ENCODE results near the gene CDHR3.
A peak's percentile ranks its signal among the peaks of the same experiment; 100 is the strongest.
"Not testable (repeated sequence)": the region's sequence is repeated elsewhere in the genome, so short reads cannot be mapped to it uniquely, and the experiment has no call there.

Gene CDHR3

DNA sequence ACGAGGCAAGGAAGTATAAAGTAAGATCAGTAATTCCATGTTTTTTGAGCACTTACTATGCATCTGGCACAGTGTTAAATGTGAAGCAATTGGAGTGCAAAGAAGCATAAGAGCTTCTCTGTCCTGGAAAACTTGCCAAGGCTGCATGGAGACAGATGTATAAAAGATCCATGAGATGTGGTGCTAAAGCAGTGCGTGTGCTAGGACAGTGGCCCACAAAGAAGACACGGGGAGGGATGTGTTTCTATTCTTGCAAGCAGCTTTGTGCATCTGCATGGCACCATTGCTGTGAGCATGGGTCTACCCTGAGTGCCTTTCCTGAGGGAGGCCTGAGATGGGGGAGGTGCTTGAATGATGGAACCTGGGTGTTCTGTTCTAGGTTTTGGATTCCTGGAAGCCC, 5.1 kb upstream of the CDHR3 start:
- DNase-seq (ENCODE audit: low spot score): no peak

DNA sequence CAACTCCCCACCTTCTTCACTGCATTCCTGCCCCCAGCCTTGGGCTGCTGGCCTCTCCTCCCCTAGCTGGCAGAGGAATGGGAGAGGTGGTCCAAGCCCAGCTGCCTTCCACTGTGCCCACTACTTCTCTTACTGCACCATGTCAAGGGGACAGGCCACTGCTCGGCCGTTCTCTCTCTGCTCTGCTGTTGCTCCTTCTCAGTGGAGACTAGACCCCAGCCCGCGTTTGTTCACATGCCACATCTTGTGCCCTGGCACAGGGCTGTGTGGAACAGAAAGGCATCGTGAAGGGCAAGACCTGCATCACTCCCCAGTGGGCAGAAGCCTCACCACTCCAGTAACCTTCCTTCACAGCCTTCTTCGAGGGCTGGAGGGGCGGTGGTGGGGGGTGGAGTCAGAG, 711 bp upstream of the CDHR3 start:
- no peak for DNase-seq (ENCODE audit: low spot score)

DNA sequence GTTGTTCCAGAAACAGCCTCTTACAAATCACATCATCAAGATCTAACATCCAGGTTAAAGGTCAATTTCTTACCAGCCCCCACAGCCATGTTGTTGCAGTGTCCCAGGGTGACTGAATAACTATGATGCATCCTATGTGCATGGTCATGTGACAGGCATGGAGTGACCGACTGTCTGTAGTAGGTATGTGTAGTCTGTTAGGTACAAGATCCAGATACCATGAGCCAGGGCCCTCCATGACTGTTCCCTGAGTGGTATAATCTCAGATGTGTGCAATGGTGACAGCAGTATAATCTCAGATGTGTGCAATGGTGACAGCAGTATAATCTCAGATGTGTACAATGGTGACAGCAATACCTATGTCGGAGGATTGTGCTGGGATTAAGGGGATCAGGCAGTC, 8.8 kb downstream of the CDHR3 start:
- no peak for DNase-seq (ENCODE audit: low spot score)

DNA sequence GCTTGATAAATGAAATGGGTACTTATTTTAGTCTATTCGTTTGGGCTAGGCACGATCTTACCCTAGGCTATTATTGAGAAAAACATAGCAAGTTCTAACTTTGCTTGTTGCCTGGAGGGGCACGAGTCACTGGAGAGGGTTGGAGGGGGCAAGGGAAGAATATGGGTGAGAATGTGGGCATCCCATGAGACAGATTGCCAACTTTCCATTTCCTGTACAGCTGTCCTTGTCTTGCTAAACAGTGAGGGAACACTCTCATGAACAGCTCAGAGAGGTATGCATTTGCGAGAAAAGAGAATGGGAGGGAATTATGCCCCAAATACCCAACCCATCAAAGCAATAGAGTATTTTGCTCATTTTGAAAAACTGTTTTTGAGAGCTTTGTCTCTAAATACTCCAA, 9.2 kb downstream of the CDHR3 start:
- no peak for DNase-seq (ENCODE audit: low spot score)

- DNase-seq (ENCODE audit: low spot score): no peak
These were observed 11.4 kb downstream of the CDHR3 start for GRCh38 chr7:105974471-105974870.

DNA sequence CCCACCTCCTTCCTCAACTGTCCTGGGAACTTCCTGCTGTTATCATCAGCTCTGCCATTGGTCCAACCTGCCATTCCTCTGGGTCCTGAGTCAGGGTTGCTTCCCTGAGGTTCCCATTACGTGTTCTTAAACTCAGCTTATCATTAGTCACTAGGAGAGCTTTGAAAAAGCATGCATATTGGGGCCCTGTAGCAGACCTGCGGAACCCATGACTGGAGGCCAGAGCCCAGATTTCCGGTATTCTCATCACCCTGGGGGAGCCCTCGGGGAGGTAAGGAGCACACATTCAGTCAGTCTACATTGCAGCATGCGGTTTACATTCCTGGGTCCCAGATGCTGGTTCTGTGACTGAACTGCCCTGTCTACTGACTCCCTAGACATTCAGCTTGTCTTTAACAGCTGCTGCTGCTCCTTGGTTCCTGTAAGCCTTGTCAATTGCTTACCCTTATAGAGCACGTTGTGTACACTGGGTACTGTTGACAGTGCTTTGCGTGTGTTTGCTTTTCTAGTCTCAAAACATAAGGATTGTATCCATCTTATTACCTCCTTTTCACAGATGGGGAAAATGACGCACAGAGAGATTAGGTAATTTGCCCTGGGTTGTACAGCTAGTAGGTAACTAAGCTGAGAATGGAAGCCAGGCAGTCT, 12.8 kb downstream of the CDHR3 start:
- DNase-seq (ENCODE audit: low spot score): no peak

DNA sequence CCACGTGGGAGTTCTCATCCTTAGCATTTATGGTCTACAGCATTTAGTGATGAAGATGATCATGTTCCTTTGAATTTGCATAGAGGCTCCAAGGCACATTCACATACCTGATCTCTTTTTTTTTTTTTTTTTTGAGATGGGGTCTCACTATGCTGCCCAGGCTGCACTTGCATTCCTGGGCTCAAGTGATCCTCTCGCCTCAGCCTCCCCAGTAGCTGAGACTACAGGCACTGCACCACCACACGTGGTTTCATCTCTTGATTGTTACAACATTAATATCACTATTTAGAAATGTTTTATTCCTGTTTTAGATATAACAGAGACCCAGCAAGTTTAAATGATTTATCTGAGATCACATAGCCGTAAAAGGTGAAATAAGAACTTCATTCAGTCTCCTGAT, 13.8 kb downstream of the CDHR3 start:
- no peak for DNase-seq (ENCODE audit: low spot score)

GRCh38 chr7:105978035-105978434, 15.0 kb downstream of the CDHR3 start:
- no peak for DNase-seq (ENCODE audit: low spot score)

- DNase-seq (ENCODE audit: low spot score): no peak
These were observed 15.9 kb downstream of the CDHR3 start for GRCh38 chr7:105978974-105979373.

DNA sequence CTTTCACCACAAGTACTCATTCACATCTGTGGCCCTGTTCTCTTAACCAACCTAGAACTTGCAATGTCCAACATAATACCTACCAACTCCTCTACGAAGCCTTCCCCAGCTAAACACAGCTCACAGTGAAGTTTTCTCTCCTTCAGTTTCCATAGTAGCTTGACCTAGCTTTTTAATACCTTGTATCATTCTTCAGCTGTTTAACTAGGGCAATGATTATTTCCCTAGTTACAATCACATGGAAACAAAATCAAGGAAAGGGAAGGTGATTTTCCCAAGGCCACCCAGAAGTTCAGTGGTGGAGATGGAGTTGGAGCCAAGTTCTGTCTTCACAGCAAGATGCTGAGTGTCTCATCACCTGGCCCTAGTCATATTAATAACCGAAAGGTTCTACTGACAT, 16.3 kb downstream of the CDHR3 start:
- DNase-seq (ENCODE audit: low spot score): no peak

- DNase-seq (ENCODE audit: low spot score): no peak
These were observed 17.8 kb downstream of the CDHR3 start for GRCh38 chr7:105980645-105981396.

DNA sequence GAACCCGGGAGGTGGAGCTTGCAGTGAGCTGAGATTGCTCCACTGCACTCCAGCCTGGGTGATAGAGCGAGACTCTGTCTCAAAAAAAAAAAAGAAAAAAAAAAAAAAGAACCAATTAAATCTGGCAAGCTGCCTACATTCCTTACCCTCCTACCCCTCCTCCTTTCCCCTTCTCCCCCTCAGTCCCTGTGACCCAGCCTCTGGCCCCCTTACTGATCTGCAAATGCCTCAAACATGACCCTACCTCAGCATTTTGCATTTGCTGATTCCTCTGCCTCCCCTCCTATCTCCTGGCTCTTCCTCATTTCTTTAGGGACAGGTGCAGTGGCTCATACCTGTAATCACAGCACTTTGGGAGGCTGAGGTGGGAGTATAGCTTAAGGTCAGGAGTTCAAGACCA, 19.3 kb downstream of the CDHR3 start:
- DNase-seq (ENCODE audit: low spot score): no peak

DNA sequence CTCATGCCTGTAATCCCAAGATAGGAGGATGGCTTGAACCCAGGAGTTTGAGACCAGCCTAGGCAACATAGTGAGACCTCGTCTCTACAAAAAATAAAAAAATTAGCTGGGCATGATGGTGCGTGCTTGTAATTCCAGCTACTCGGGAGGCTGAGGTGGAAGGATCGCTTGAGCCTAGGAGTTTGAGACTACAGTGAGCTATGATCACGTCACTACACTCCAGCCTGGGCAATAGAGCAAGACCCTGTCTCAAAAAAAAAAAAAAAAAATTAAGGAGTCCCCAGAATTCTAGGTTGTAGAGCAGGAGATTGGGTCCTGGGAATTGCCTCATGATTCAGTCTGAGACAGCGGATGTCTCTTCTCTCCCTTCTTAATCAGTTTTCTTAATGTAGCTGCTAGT, 21.7 kb downstream of the CDHR3 start:
- DNase-seq (ENCODE audit: low spot score): not testable (repeated sequence)

DNA sequence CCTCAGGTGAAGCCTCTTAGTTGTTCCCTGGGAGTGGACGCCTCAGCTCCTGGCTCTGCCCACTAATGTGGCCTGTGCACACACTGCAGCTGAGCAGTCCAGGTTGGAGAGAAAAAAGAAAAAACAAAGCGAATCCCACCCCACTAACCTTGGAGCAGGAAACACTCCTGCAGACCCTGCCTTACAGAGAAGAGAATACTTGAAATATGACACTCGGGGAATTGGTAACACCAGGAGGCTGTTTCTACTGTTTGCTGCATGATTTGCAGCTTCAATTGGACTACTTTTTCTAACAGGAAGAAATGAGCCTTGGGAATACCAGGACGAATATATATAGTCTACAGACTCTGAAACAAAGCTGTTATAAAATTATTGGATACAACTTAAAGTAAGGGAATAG, 22.2 kb downstream of the CDHR3 start:
- DNase-seq (ENCODE audit: low spot score): no peak

- no peak for DNase-seq (ENCODE audit: low spot score)
These were observed 22.7 kb downstream of the CDHR3 start for GRCh38 chr7:105985672-105986215.

- no peak for DNase-seq (ENCODE audit: low spot score)
These were observed 24.0 kb downstream of the CDHR3 start for GRCh38 chr7:105987046-105987445.

DNA sequence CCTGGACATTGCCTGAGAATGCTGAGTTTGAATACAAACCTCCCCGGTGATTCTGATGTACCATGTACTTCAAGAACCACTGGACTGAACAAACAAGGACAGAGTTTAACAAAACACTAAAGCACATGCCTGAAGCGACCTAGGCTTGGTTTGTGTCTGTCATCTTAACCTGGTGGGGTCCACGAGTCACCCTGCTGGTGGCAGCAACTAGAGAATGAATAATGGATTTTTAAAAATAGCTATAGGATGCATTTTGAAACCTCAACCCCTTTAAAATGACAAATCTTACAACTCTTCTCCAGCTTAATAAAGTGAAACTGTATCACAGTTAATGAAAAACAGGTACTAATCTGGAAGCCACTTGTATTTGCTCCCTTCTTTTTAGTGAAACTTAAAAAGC, 25.2 kb downstream of the CDHR3 start:
- no peak for DNase-seq (ENCODE audit: low spot score)

DNA sequence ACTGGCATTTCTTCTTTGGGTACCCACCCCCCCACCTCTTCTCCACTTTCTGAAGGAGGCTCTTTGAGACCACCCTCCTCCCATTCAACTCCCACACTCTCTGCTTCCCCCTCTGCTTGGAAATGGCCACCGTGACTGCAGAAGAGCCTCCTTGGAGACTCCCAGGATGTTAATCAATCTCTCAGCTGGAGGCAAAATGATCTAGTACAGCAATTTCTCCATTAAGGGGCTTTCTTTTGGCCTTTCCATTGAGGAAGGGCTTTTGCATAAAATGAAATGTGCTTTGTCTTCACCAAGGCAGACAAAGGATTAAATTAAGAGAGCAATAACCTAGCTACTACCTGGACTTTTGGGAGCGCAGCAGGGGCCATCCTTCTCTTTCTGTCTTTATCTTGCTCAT, 26.1 kb downstream of the CDHR3 start:
- no peak for DNase-seq (ENCODE audit: low spot score)

DNA sequence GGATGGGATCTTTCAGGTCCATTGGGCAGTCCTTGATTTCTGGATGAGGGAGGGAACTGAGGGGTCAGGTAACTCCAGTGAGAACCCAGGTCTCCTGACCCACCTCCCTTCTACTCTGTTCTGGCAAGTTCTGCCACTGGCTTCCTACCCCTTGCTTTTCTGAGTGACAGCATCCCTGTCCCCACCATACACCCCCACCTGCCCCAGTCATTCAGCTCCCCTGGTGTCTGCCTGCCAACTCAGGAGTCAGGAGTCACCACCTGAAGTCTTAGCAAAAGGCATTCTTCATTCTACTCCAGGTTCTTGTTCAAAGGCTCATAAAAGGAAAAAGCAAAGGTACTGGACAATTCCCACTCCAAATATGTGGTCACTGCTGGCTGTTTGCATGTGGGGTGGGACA, 26.6 kb downstream of the CDHR3 start:
- no peak for DNase-seq (ENCODE audit: low spot score)

- DNase-seq (ENCODE audit: low spot score): no peak
These were observed 27.1 kb downstream of the CDHR3 start for GRCh38 chr7:105990141-105990540.

DNA sequence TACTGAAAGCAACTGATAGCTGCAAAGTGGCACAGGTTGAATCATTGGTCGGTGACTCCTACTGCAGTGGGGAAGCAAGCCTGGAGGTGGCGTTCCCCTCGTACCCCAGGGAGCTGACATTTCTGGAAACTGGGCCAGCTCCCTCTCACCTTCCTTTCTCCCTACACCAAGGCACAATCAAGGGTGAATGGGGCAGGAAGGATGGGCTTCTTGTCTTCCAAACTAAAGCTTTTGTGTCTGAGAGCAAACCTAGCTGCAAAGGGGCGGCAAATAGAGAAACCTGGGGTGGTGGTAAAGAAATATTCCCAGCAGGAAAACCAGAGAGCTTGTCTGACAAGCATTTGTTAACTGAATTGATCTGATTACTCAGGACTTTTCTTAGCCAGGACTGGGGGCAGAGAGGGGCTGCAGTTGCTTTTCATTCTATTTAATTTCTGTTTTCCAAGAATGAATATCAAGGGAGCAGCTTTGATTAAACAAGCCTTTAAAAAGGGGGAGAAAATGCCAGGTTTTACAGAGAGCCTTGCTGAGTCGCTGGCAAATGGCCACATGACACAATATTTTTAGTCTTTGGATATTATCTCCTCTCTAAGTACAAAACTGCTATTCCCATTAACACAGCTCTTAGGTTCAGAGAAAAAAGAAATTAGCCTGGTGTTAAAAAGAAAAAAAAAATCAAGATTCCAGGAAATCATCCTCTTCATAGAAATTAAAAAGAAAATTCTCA, 27.8 kb downstream of the CDHR3 start:
- DNase-seq (ENCODE audit: low spot score): peak; percentile 16

- DNase-seq (ENCODE audit: low spot score): no peak
These were observed 29.8 kb downstream of the CDHR3 start for GRCh38 chr7:105992905-105993304.
